Measurements from ENCODE around the gene NYAP1. TPM values are rescaled to one million over a fixed set of nuclear protein-coding genes. Genes with fewer than 3 reads are reported as not detected.
"Not testable (repeated sequence)": the region's sequence is repeated elsewhere in the genome, so short reads cannot be mapped to it uniquely, and the experiment has no call there.

NYAP1 gene
- total RNA-seq, 1 donor from 2014 or later: 2.5 TPM

GRCh38 chr7:100444311-100445278 lies 39.1 kb upstream of the NYAP1 start:
- Mint-ChIP-seq H3K4me3 (ENCODE audit: unreplicated experiment) (no peak overlapping the region), H3K27me3 (ENCODE audit: low read depth, unreplicated experiment) (no peaks in the 10 kb centered on the region), H3K27ac (ENCODE audit: unreplicated experiment) (no peak overlapping the region), H3K36me3 (ENCODE audit: low read depth, unreplicated experiment) (no peaks in the 10 kb centered on the region), H3K4me1 (ENCODE audit: low read depth, unreplicated experiment) (peaks cover 10% of the 10 kb centered on the region), H3K9me3 (ENCODE audit: unreplicated experiment) (no peaks in the 10 kb centered on the region)
- Histone ChIP-seq H3K4me3 (ENCODE audit: insufficient read depth, low read depth, low read length) (no peak overlapping the region), H3K27ac (ENCODE audit: low read depth, low read length) (no peak overlapping the region), H3K4me1 (ENCODE audit: insufficient read depth, low read length) (peaks cover 17% of the 10 kb centered on the region), H3K4me2 (ENCODE audit: low read length) (peak overlapping the region; percentile 16), H3K79me2 (ENCODE audit: insufficient read depth, low read length) (no peaks in the 10 kb centered on the region), H3K36me3 (ENCODE audit: insufficient read depth, low read length) (no peaks in the 10 kb centered on the region), H3K9ac (ENCODE audit: low read length) (no peak overlapping the region), H3K27me3 (ENCODE audit: insufficient read depth, low read length) (no peaks in the 10 kb centered on the region), H4K20me1 (ENCODE audit: insufficient read depth, low read length) (no peaks in the 10 kb centered on the region), H2AFZ (ENCODE audit: low read depth, low read length) (peak overlapping the region; percentile 62), H3K9me3 (ENCODE audit: insufficient read depth, low read depth, low read length) (no peaks in the 10 kb centered on the region)
- FAIRE-seq (no peak), DNase-seq (ENCODE audit: low read depth) (no peak)
- TF ChIP-seq EZH2 (IDR thresholded peaks at IDR 0.05; ENCODE audit: insufficient read depth, low read length) (no peak), CTCF (IDR thresholded peaks at IDR 0.05; ENCODE audit: insufficient read depth, low read depth, low read length) (no peak)

GRCh38 chr7:100446040-100446439 lies 37.7 kb upstream of the NYAP1 start:
- H3K27ac ChIP-seq (ENCODE audit: low read depth, low read length): no peak overlapping the region
- no peak overlapping the region for H3K9ac ChIP-seq (ENCODE audit: low read length)
- no peak overlapping the region for H2AFZ ChIP-seq (ENCODE audit: low read depth, low read length)
- TF ChIP-seq CTCF (IDR thresholded peaks at IDR 0.05; ENCODE audit: insufficient read depth, low read depth, low read length) (no peak), EZH2 (IDR thresholded peaks at IDR 0.05; ENCODE audit: insufficient read depth, low read length) (no peak)
- Mint-ChIP-seq H3K27ac (ENCODE audit: unreplicated experiment) (no peak overlapping the region), H3K36me3 (ENCODE audit: low read depth, unreplicated experiment) (no peaks in the 10 kb centered on the region), H3K4me1 (ENCODE audit: low read depth, unreplicated experiment) (peaks cover 10% of the 10 kb centered on the region), H3K9me3 (ENCODE audit: unreplicated experiment) (no peaks in the 10 kb centered on the region), H3K4me3 (ENCODE audit: unreplicated experiment) (peak overlapping the region; percentile 66), H3K27me3 (ENCODE audit: low read depth, unreplicated experiment) (no peaks in the 10 kb centered on the region)
- H3K79me2 ChIP-seq (ENCODE audit: insufficient read depth, low read length): no peaks in the 10 kb centered on the region
- H3K4me2 ChIP-seq (ENCODE audit: low read length): no peak overlapping the region
- H3K36me3 ChIP-seq (ENCODE audit: insufficient read depth, low read length): no peaks in the 10 kb centered on the region
- no peaks in the 10 kb centered on the region for H4K20me1 ChIP-seq (ENCODE audit: insufficient read depth, low read length)
- FAIRE-seq (no peak), DNase-seq (ENCODE audit: low read depth) (no peak)
- H3K4me1 ChIP-seq (ENCODE audit: insufficient read depth, low read length): peaks cover 22% of the 10 kb centered on the region
- H3K9me3 ChIP-seq (ENCODE audit: insufficient read depth, low read depth, low read length): no peaks in the 10 kb centered on the region
- no peak overlapping the region for H3K4me3 ChIP-seq (ENCODE audit: insufficient read depth, low read depth, low read length)
- H3K27me3 ChIP-seq (ENCODE audit: insufficient read depth, low read length): no peaks in the 10 kb centered on the region

- H3K4me3 Mint-ChIP-seq (ENCODE audit: unreplicated experiment); H3K4me1 Mint-ChIP-seq (ENCODE audit: low read depth, unreplicated experiment); H3K27ac ChIP-seq (ENCODE audit: low read depth, low read length); H3K9me3 ChIP-seq (ENCODE audit: insufficient read depth, low read depth, low read length); H3K9ac ChIP-seq (ENCODE audit: low read length); H3K79me2 ChIP-seq (ENCODE audit: insufficient read depth, low read length); H3K36me3 ChIP-seq (ENCODE audit: insufficient read depth, low read length); FAIRE-seq; DNase-seq (ENCODE audit: low read depth); H3K27ac Mint-ChIP-seq (ENCODE audit: unreplicated experiment); H3K4me2 ChIP-seq (ENCODE audit: low read length); H3K9me3 Mint-ChIP-seq (ENCODE audit: unreplicated experiment); H3K27me3 Mint-ChIP-seq (ENCODE audit: low read depth, unreplicated experiment); H3K4me3 ChIP-seq (ENCODE audit: insufficient read depth, low read depth, low read length); H3K36me3 Mint-ChIP-seq (ENCODE audit: low read depth, unreplicated experiment); H4K20me1 ChIP-seq (ENCODE audit: insufficient read depth, low read length); H3K27me3 ChIP-seq (ENCODE audit: insufficient read depth, low read length); H2AFZ ChIP-seq (ENCODE audit: low read depth, low read length): not testable (repeated sequence)
- H3K4me1 ChIP-seq (ENCODE audit: insufficient read depth, low read length): peaks cover 22% of the 10 kb centered on the region
Measured at GRCh38 chr7:100447363-100447762, 36.4 kb upstream of the NYAP1 start.
